H1 (cell line): ENCODE results near the gene RNASEL. TPM values are rescaled to one million over a fixed set of nuclear protein-coding genes. Genes with fewer than 3 reads are reported as not detected.

Experiments
- CTCF ChIA-PET: fragments of 300-600 bp; sonication (Branson Sonifier 250); formaldehyde crosslinking; loops from one replicate; lab custom pipeline; 2021; ENCODE audit not compliant: partially characterized antibody; lab: Charles Lee
- POLR2A ChIA-PET: fragments of 300-600 bp; sonication (Branson Sonifier 250); formaldehyde crosslinking; loops from one replicate; lab custom pipeline; 2021; ENCODE audit warnings: inconsistent platforms; ENCODE audit not compliant: partially characterized antibody; lab: Charles Lee
- DNase-seq, 2 experiments: peaks; one replicate each; pipeline versions ENCODE4 v3.0.0 to v3.0.0-alpha.2; 2010 to 2022; ENCODE audit warnings: low spot score in 2 of 2, low read depth in 1 of 2, mixed read lengths in 1 of 2
- FAIRE-seq: peaks from 2 replicates; lab custom pipeline; 2011; peaks lifted over from hg19 to GRCh38; lab: Jason Lieb, UNC
- H2AFZ ChIP-seq: 2 replicates; pipeline ENCODE4 v1.8.1; 2012; ENCODE audit warnings: low read length, inconsistent platforms
- H2AK5ac ChIP-seq: 2 replicates; pipeline ENCODE4 v1.6.1; 2013; ENCODE audit warnings: low read depth, low read length
- H2BK120ac ChIP-seq: replicated peaks from 2 replicates; pipeline ENCODE3; 2013; ENCODE audit warnings: low read depth, low read length, inconsistent platforms
- H2BK12ac ChIP-seq: 2 replicates; pipeline ENCODE4 v1.6.1; 2013; ENCODE audit warnings: low read depth, low read length
- H2BK15ac ChIP-seq: 2 replicates; pipeline ENCODE4 v1.6.1; 2013; ENCODE audit warnings: low read length
- H2BK20ac ChIP-seq: 2 replicates; pipeline ENCODE4 v1.6.1; 2013; ENCODE audit warnings: low read length
- H2BK5ac ChIP-seq: 2 replicates; pipeline ENCODE4 v1.6.1; 2013; ENCODE audit warnings: low read depth, low read length
- H3K14ac ChIP-seq: 2 replicates; pipeline ENCODE4 v1.6.1; 2013; ENCODE audit warnings: inconsistent platforms; ENCODE audit not compliant: insufficient read length
- H3K18ac ChIP-seq: 2 replicates; pipeline ENCODE4 v1.6.1; 2013; ENCODE audit warnings: low read length; ENCODE audit errors: extremely low read depth
- H3K23ac ChIP-seq: 2 replicates; pipeline ENCODE4 v1.6.1; 2013; ENCODE audit warnings: inconsistent platforms; ENCODE audit not compliant: insufficient read length
- H3K23me2 ChIP-seq: 2 replicates; pipeline ENCODE4 v1.6.1; 2013; ENCODE audit warnings: low read depth, low read length
- H3K27ac ChIP-seq: 2 replicates; pipeline ENCODE4 v1.6.1; 2011; ENCODE audit warnings: low read depth, low read length, inconsistent platforms
- H3K27me3 ChIP-seq, 4 experiments: replicated peaks in 1 of 4; 1 replicate in 1 of 4; 2 replicates in 3 of 4; pipeline versions ENCODE4 v1.6.1 to v1.8.1; 2011 to 2013; ENCODE audit warnings: low read length in 3 of 4, mild to moderate bottlenecking in 3 of 4, inconsistent platforms in 2 of 4, mixed read lengths in 2 of 4, moderate library complexity in 1 of 4; ENCODE audit not compliant: control insufficient read depth in 3 of 4, insufficient read depth in 3 of 4; ENCODE audit errors: extremely low read depth in 1 of 4
- H3K36me3 ChIP-seq, 4 experiments: 2 replicates each; pipeline versions ENCODE4 v1.6.1 to v1.8.1; 2011 to 2013; ENCODE audit warnings: mild to moderate bottlenecking in 4 of 4, low read length in 3 of 4, moderate library complexity in 2 of 4, control low read depth in 1 of 4, inconsistent platforms in 1 of 4; ENCODE audit not compliant: insufficient read depth in 4 of 4, control insufficient read depth in 2 of 4
- H3K4ac ChIP-seq: replicated peaks from 2 replicates; pipeline ENCODE3; 2013; ENCODE audit warnings: low read length, low read depth, mixed read lengths, inconsistent platforms; ENCODE audit not compliant: insufficient read length
- H3K4me1 ChIP-seq, 4 experiments: replicated peaks in 1 of 4; 1 replicate in 1 of 4; 2 replicates in 3 of 4; pipeline versions ENCODE4 v1.6.1 to v1.8.1; 2011 to 2013; ENCODE audit warnings: low read length in 3 of 4, inconsistent platforms in 2 of 4, mixed read lengths in 1 of 4; ENCODE audit not compliant: insufficient read depth in 4 of 4, control insufficient read depth in 3 of 4
- H3K4me2 ChIP-seq, 2 experiments: 2 replicates each; pipeline versions ENCODE4 v1.6.1 to v1.8.1; 2011 to 2013; ENCODE audit warnings: low read depth in 2 of 2, low read length in 2 of 2, control low read depth in 1 of 2, inconsistent platforms in 1 of 2, mild to moderate bottlenecking in 1 of 2; ENCODE audit not compliant: insufficient read depth in 1 of 2
- H3K4me3 ChIP-seq, 4 experiments: fragments of 200-600, 300-600 bp in 1 of 4; sonication (generic), shearing (Covaris generic), sonication (Bioruptor Twin) in 1 of 4; 2 replicates each; pipeline versions ENCODE4 v1.5.1 to v1.8.1; 2011 to 2016; ENCODE audit warnings: low read length in 4 of 4, low read depth in 3 of 4, control low read depth in 2 of 4, inconsistent platforms in 2 of 4, mild to moderate bottlenecking in 2 of 4, mixed read lengths in 1 of 4, moderate library complexity in 1 of 4; ENCODE audit not compliant: insufficient read depth in 2 of 4; ENCODE audit errors: extremely low read depth in 1 of 4
- H3K56ac ChIP-seq: replicated peaks from 2 replicates; pipeline ENCODE3; 2013; ENCODE audit warnings: low read depth, mild to moderate bottlenecking, mixed read lengths, low read length, inconsistent platforms; ENCODE audit not compliant: insufficient read length
- H3K79me1 ChIP-seq: 2 replicates; pipeline ENCODE4 v1.6.1; 2013; ENCODE audit warnings: low read depth, low read length, control low read depth
- H3K79me2 ChIP-seq, 2 experiments: 2 replicates each; pipeline versions ENCODE4 v1.6.1 to v1.8.1; 2012 to 2013; ENCODE audit warnings: low read length in 2 of 2, mild to moderate bottlenecking in 2 of 2, inconsistent platforms in 1 of 2; ENCODE audit not compliant: insufficient read depth in 2 of 2, control insufficient read depth in 1 of 2
- H3K9ac ChIP-seq, 4 experiments: replicated peaks in 1 of 4; 1 replicate in 1 of 4; 2 replicates in 3 of 4; pipeline versions ENCODE4 v1.6.1 to v1.8.1; 2011 to 2013; ENCODE audit warnings: low read depth in 3 of 4, low read length in 3 of 4, control low read depth in 2 of 4, mild to moderate bottlenecking in 2 of 4, moderate library complexity in 2 of 4, inconsistent platforms in 1 of 4; ENCODE audit errors: extremely low read depth in 1 of 4
- H3K9me3 ChIP-seq, 2 experiments: 2 replicates each; pipeline versions ENCODE4 v1.6.1 to v1.8.1; 2012 to 2013; ENCODE audit warnings: mild to moderate bottlenecking in 2 of 2, moderate library complexity in 2 of 2, control low read depth in 1 of 2, inconsistent platforms in 1 of 2, low read depth in 1 of 2, low read length in 1 of 2, mixed read lengths in 1 of 2; ENCODE audit not compliant: insufficient read depth in 2 of 2
- H4K20me1 ChIP-seq, 2 experiments: replicated peaks in 1 of 2; 2 replicates each; pipeline versions ENCODE3 to v1.8.1; 2011 to 2013; ENCODE audit warnings: inconsistent platforms in 2 of 2, low read length in 2 of 2, mild to moderate bottlenecking in 1 of 2; ENCODE audit not compliant: insufficient read depth in 2 of 2, control insufficient read depth in 1 of 2
- H4K5ac ChIP-seq: 2 replicates; pipeline ENCODE4 v1.6.1; 2013; ENCODE audit warnings: low read length, low read depth, mixed read lengths, inconsistent platforms; ENCODE audit not compliant: insufficient read length
- H4K8ac ChIP-seq: 2 replicates; pipeline ENCODE4 v1.8.0; 2013; ENCODE audit warnings: mild to moderate bottlenecking, moderate library complexity, low read length, inconsistent platforms; ENCODE audit not compliant: insufficient read depth; ENCODE audit errors: extremely low read depth
- H4K91ac ChIP-seq: replicated peaks from 2 replicates; pipeline ENCODE3; 2013; ENCODE audit warnings: low read length, mixed read lengths, inconsistent platforms; ENCODE audit not compliant: insufficient read length
- ASH2L ChIP-seq: fragments of 200-600, 300-600 bp; sonication (generic); IDR thresholded peaks from one replicate; pipeline ENCODE4 v1.7.1; 2017; ENCODE audit warnings: low read length
- BRCA1 ChIP-seq: IDR thresholded peaks from 2 replicates; pipeline ENCODE4 v1.6.1; 2012; ENCODE audit warnings: low read depth, low read length, improper control_type of control experiment
- CTBP2 ChIP-seq: IDR thresholded peaks from 2 replicates; pipeline ENCODE4 v1.7.0; 2011; ENCODE audit warnings: borderline replicate concordance, mild to moderate bottlenecking, moderate library complexity, mixed read lengths, low read length; ENCODE audit not compliant: insufficient read depth, insufficient read length
- PHF8 ChIP-seq: fragments of 200-600 bp; sonication (generic); conservative IDR thresholded peaks from 2 replicates; pipeline ENCODE4 v1.7.1; 2012; ENCODE audit warnings: low read depth, mild to moderate bottlenecking, inconsistent platforms, low read length, moderate library complexity
- SAP30 ChIP-seq: fragments of 300-600 bp; sonication (generic); IDR thresholded peaks from 2 replicates; pipeline ENCODE4 v1.7.1; 2012; ENCODE audit warnings: low read length, moderate library complexity, mild to moderate bottlenecking, inconsistent platforms; ENCODE audit not compliant: insufficient read depth, insufficient replicate concordance
- SIX5 ChIP-seq: IDR thresholded peaks from 2 replicates; pipeline ENCODE4 v1.6.1; 2011; ENCODE audit warnings: mild to moderate bottlenecking, low read depth, low read length
- SP2 ChIP-seq: IDR thresholded peaks from 2 replicates; pipeline ENCODE4 v1.6.1; 2012; ENCODE audit warnings: mild to moderate bottlenecking, low read length, inconsistent platforms
- SRF ChIP-seq: IDR thresholded peaks from 2 replicates; pipeline ENCODE4 v1.6.1; 2011; ENCODE audit warnings: mild to moderate bottlenecking, low read depth, low read length, moderate library complexity
- ZNF274 ChIP-seq: IDR thresholded peaks from 2 replicates; pipeline ENCODE4 v1.7.0; 2012; ENCODE audit warnings: low read length, borderline replicate concordance; ENCODE audit errors: extremely low read depth
- WGBS, 2 experiments: shearing (Covaris generic) in 1 of 2; methylation state at CpG; one replicate each; pipeline versions ENCODE4 v1.1.6 to v1.1.7; 2013 to 2015; ENCODE audit warnings: low lambda C conversion rate in 2 of 2, mixed read lengths in 2 of 2, inconsistent platforms in 1 of 2, low coverage in 1 of 2, missing lambda C conversion rate in 1 of 2; ENCODE audit not compliant: insufficient replicate concordance in 2 of 2, insufficient coverage in 1 of 2, insufficient read length in 1 of 2; ENCODE audit errors: extremely low coverage in 1 of 2, missing lambda C conversion rate in 1 of 2; 5-methylcytosine and 5-hydroxymethylcytosine counted together
- polyA plus RNA-seq, 7 experiments: library from polyadenylated mRNA; depleted of rRNA in 3 of 7; stranded (reverse) in 5 of 7; unstranded in 2 of 7; fragments of >200 nt in 5 of 7; fragments of 200-250 nt in 2 of 7; gene quantifications; 1 replicate in 5 of 7; 2 replicates in 1 of 7; 4 replicates in 1 of 7; pipeline versions ENCODE4 v1.2.1 to v1.2.3, GENCODE V29; 2011 to 2013; ENCODE audit warnings: missing spikeins in 2 of 7, mixed read lengths in 2 of 7
- total RNA-seq: library from RNA; stranded (reverse); fragmentation: NEBNext Ultra II Directional; extraction: Animal tissue kit (Norgen Biotek cat#: 25700); gene quantifications from 2 replicates; pipeline ENCODE4 v1.2.1, GENCODE V29; 2021
- TF ChIP-seq, protein P1 (sequence below): IDR thresholded peaks from 2 replicates; pipeline ENCODE4 v1.6.1; 2011; ENCODE audit warnings: low read depth, mild to moderate bottlenecking, low read length; ENCODE audit not compliant: insufficient read depth

Gene RNASEL
- total and polyA plus RNA-seq, 2 of the 8 experiments (the other 6 are each of a cell fraction or from before 2014, with no cell fraction given): 0.39 to 0.78 TPM

DNA sequence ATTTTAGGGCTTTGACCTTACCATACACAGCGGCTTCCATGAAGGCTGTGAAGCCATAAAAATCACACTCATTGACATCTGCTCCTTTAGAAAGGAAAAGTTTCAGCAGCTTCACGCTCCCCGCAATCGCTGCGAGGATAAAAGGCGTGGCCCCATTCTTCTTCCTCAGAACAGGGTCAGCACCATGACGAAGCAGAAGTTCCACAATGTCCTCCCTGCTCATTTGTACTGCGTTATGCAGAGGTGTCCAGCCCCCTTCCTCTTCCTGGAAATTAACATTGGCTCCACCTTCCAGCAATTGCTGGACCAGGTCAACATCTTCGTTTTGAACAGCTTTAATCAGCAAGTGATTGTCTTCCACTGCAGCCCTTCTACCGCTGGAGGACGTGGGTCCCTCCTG lies 2.7 kb downstream of the RNASEL start:
- H3K56ac ChIP-seq: no peak overlapping the region
- no peaks in the 10 kb centered on the region for H3K9me3 ChIP-seq
- ChIA-PET POLR2A (no interaction called here), CTCF (interaction anchor here (0.6 to 37.1 kb wide), 3 partner anchors 9 to 205 kb away, joined by 6 to 1131 read pairs (median 44); partner anchors contain the start of gene NPL)
- no peak overlapping the region for H3K27ac ChIP-seq
- H4K91ac ChIP-seq: no peak overlapping the region
- H3K36me3 ChIP-seq: no peaks in the 10 kb centered on the region
- H3K79me1 ChIP-seq: no peaks in the 10 kb centered on the region
- H2BK120ac ChIP-seq: no peak overlapping the region
- H3K27me3 ChIP-seq: no peaks in the 10 kb centered on the region
- no peak overlapping the region for H2AFZ ChIP-seq
- peaks cover 0 to 12% (median 2%) of the 10 kb centered on the region in 4 experiments; a peak in 4 of 7 replicates for H3K4me1 ChIP-seq
- no peak overlapping the region for H2BK15ac ChIP-seq
- no peak overlapping the region for H2BK20ac ChIP-seq
- H3K4me3 ChIP-seq: no peak overlapping the region
- no peak overlapping the region for H3K18ac ChIP-seq
- no peaks in the 10 kb centered on the region for H3K79me2 ChIP-seq
- H4K20me1 ChIP-seq: no peaks in the 10 kb centered on the region
- no peak overlapping the region for H2AK5ac ChIP-seq
- H3K14ac ChIP-seq: no peak overlapping the region
- no peak overlapping the region for H4K8ac ChIP-seq
- TF ChIP-seq ZNF274 (no peak), BRCA1 (no peak), SRF (no peak), SP2 (no peak), CTBP2 (no peak), SAP30 (no peak), ASH2L (no peak), SIX5 (no peak), PHF8 (no peak)
- TF ChIP-seq, protein P1, sequence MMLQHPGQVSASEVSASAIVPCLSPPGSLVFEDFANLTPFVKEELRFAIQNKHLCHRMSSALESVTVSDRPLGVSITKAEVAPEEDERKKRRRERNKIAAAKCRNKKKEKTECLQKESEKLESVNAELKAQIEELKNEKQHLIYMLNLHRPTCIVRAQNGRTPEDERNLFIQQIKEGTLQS: no peak
- TF ChIP-seq, all 59 proteins: peak for 0
- no peak overlapping the region for H3K4me2 ChIP-seq
- DNase-seq (no peak), FAIRE-seq (no peak)
- no peak overlapping the region for H2BK5ac ChIP-seq
- H3K4ac ChIP-seq: no peak overlapping the region
- WGBS, 2 experiments: 87% methylated on average over 11 of the region's 11 CpGs; no CpG with 5 or more reads in 1 of the 2 experiments
- no peak overlapping the region for H3K23ac ChIP-seq
- no peak overlapping the region for H4K5ac ChIP-seq
- no peak overlapping the region for H3K9ac ChIP-seq
- no peak overlapping the region for H2BK12ac ChIP-seq
- H3K23me2 ChIP-seq: no peaks in the 10 kb centered on the region
